ENCODE data around the gene SAP30BP.

Gene SAP30BP

GRCh38 chr17:75691801-75692626 is 24.9 kb downstream of the SAP30BP start:
- TF ChIP-seq EGR1 (IDR thresholded peaks at IDR 0.05) = no peak
- no peak; the same call in 1 of the 2 replicates for TF ChIP-seq USF1 (IDR thresholded peaks at IDR 0.05)
- no peak for TF ChIP-seq TAF1 (IDR thresholded peaks at IDR 0.05; ENCODE audit: low read depth)
- TF ChIP-seq RAD21 (IDR thresholded peaks at IDR 0.05; ENCODE audit: low read depth) = no peak
- TF ChIP-seq REST (IDR thresholded peaks at IDR 0.05; ENCODE audit: low read depth) = no peak
- peak; percentile 18; the same call in 1 of the 2 replicates for TF ChIP-seq MAX (IDR thresholded peaks at IDR 0.05)
- TF ChIP-seq TCF12 (IDR thresholded peaks at IDR 0.05; ENCODE audit: low read depth) = peak; percentile 83
- TF ChIP-seq YY1 (IDR thresholded peaks at IDR 0.05; ENCODE audit: low read depth) = 0 out of 2 replicates have a peak, but pooled peaks have one; percentile 10
- TF ChIP-seq EP300 (IDR thresholded peaks at IDR 0.05; ENCODE audit: borderline replicate concordance) = peak; percentile 81
- TF ChIP-seq ZBTB7A (IDR thresholded peaks at IDR 0.05; ENCODE audit: low read depth) = 0 out of 2 replicates have a peak, but pooled peaks have one; percentile 25
- peak; percentile 46; the same call in 1 of the 2 replicates for TF ChIP-seq TEAD4 (IDR thresholded peaks at IDR 0.05)
- TF ChIP-seq CREB1 (IDR thresholded peaks at IDR 0.05; ENCODE audit: low read depth) = no peak
- TF ChIP-seq CEBPB (IDR thresholded peaks at IDR 0.05) = no peak
- no peak for TF ChIP-seq FOXM1 (IDR thresholded peaks at IDR 0.05; ENCODE audit: borderline replicate concordance, low read depth)
- peak; percentile 84 for TF ChIP-seq NFIC (IDR thresholded peaks at IDR 0.05)

GRCh38 chr17:75692976-75693375 is 25.8 kb downstream of the SAP30BP start:
- TF ChIP-seq NFIC (IDR thresholded peaks at IDR 0.05) (no peak), CEBPB (IDR thresholded peaks at IDR 0.05) (no peak), TCF12 (IDR thresholded peaks at IDR 0.05; ENCODE audit: low read depth) (no peak), REST (IDR thresholded peaks at IDR 0.05; ENCODE audit: low read depth) (no peak), ZBTB7A (IDR thresholded peaks at IDR 0.05; ENCODE audit: low read depth) (no peak), TAF1 (IDR thresholded peaks at IDR 0.05; ENCODE audit: low read depth) (no peak), EGR1 (IDR thresholded peaks at IDR 0.05) (no peak), TEAD4 (IDR thresholded peaks at IDR 0.05) (no peak), USF1 (IDR thresholded peaks at IDR 0.05) (no peak), MAX (IDR thresholded peaks at IDR 0.05) (no peak), RAD21 (IDR thresholded peaks at IDR 0.05; ENCODE audit: low read depth) (no peak), EP300 (IDR thresholded peaks at IDR 0.05; ENCODE audit: borderline replicate concordance) (no peak), YY1 (IDR thresholded peaks at IDR 0.05; ENCODE audit: low read depth) (no peak), FOXM1 (IDR thresholded peaks at IDR 0.05; ENCODE audit: borderline replicate concordance, low read depth) (no peak), CREB1 (IDR thresholded peaks at IDR 0.05; ENCODE audit: low read depth) (no peak)

- TF ChIP-seq EP300 (IDR thresholded peaks at IDR 0.05; ENCODE audit: borderline replicate concordance) = peak; percentile 86
- TF ChIP-seq MAX (IDR thresholded peaks at IDR 0.05) = peak; percentile 94
- no peak for TF ChIP-seq REST (IDR thresholded peaks at IDR 0.05; ENCODE audit: low read depth)
- peak; percentile 29; the same call in 1 of the 2 replicates for TF ChIP-seq USF1 (IDR thresholded peaks at IDR 0.05)
- no peak for TF ChIP-seq CEBPB (IDR thresholded peaks at IDR 0.05)
- TF ChIP-seq TCF12 (IDR thresholded peaks at IDR 0.05; ENCODE audit: low read depth) = peak; percentile 87
- TF ChIP-seq TEAD4 (IDR thresholded peaks at IDR 0.05) = peak; percentile 80
- no peak for TF ChIP-seq YY1 (IDR thresholded peaks at IDR 0.05; ENCODE audit: low read depth)
- TF ChIP-seq NFIC (IDR thresholded peaks at IDR 0.05) = peak; percentile 93
- no peak for TF ChIP-seq FOXM1 (IDR thresholded peaks at IDR 0.05; ENCODE audit: borderline replicate concordance, low read depth)
- no peak for TF ChIP-seq TAF1 (IDR thresholded peaks at IDR 0.05; ENCODE audit: low read depth)
- TF ChIP-seq ZBTB7A (IDR thresholded peaks at IDR 0.05; ENCODE audit: low read depth) = peak; percentile 29; the same call in 1 of the 2 replicates
- TF ChIP-seq CREB1 (IDR thresholded peaks at IDR 0.05; ENCODE audit: low read depth) = no peak
- 0 out of 2 replicates have a peak, but pooled peaks have one; percentile 20 for TF ChIP-seq EGR1 (IDR thresholded peaks at IDR 0.05)
- peak; percentile 33; the same call in 1 of the 2 replicates for TF ChIP-seq RAD21 (IDR thresholded peaks at IDR 0.05; ENCODE audit: low read depth)
These were observed 26.7 kb downstream of the SAP30BP start for GRCh38 chr17:75693500-75694481.
